Right lobe of liver (tissue), 6 donors: ENCODE measurements around the gene PRKAB2. TPM values are rescaled to one million over a fixed set of nuclear protein-coding genes. Genes with fewer than 3 reads are reported as not detected.

ENCODE experiments used
- ATAC-seq, 4 donors: fragments of 200-7000 bp; cut with Tn5 transposase; one replicate each; pipeline ENCODE4 v1.9.1; 2020; ENCODE audit warnings: mild to moderate bottlenecking in 4 of 4, moderate library complexity in 4 of 4
- DNase-seq, 3 donors: peaks; one replicate each; pipeline ENCODE4 v3.0.0-alpha.2; 2020
- H3K27ac ChIP-seq, 3 donors: fragments of 200-600 bp; one replicate each; pipeline ENCODE4 v1.8.0; 2022
- H3K27me3 ChIP-seq, 2 donors: fragments of 200-600 bp; one replicate each; pipeline ENCODE4 v1.8.0; 2022
- H3K36me3 ChIP-seq, 4 donors: fragments of 200-600 bp; sonication (generic) in 1 of 4; one replicate each; pipeline versions ENCODE4 v1.5.1 to v1.8.0; 2017 to 2022; ENCODE audit warnings: control low read depth in 1 of 4
- H3K4me1 ChIP-seq, 4 donors: fragments of 200-600 bp; sonication (generic) in 1 of 4; one replicate each; pipeline versions ENCODE4 v1.5.1 to v1.8.0; 2017 to 2022; ENCODE audit warnings: control low read depth in 1 of 4
- H3K4me3 ChIP-seq, 3 donors: fragments of 200-600 bp; one replicate each; pipeline ENCODE4 v1.8.0; 2022
- H3K9me3 ChIP-seq, 4 donors: fragments of 200-600 bp; sonication (generic) in 1 of 4; one replicate each; pipeline versions ENCODE4 v1.5.1 to v1.8.0; 2017 to 2022; ENCODE audit warnings: control low read depth in 1 of 4
- CTCF ChIP-seq, 4 donors: fragments of 200-600 bp in 3 of 4; fragments of 450-650 bp in 1 of 4; IDR thresholded peaks; one replicate each; pipeline versions ENCODE4 v1.5.1 to v1.8.0; 2016 to 2022; ENCODE audit warnings: antibody characterized with exemption in 4 of 4, mild to moderate bottlenecking in 2 of 4
- POLR2A ChIP-seq: fragments of 450-650 bp; IDR thresholded peaks from one replicate; pipeline ENCODE4 v1.6.1; 2017; ENCODE audit warnings: antibody characterized with exemption, mild to moderate bottlenecking
- WGBS: methylation state at CpG from one replicate; pipeline ENCODE4 v1.1.6; 2018; ENCODE audit warnings: low coverage, low lambda C conversion rate; ENCODE audit not compliant: insufficient coverage; ENCODE audit errors: missing lambda C conversion rate; 5-methylcytosine and 5-hydroxymethylcytosine counted together
- intact Hi-C, 2 donors: fragments of 100-400 bp; cut with DNase I; formaldehyde crosslinking; loops; one replicate each; pipeline versions ENCODE4 v1.11.2 to v1.14.1; 2022
- long read RNA-seq: library from polyadenylated mRNA; unstranded; transcript quantifications from one replicate; pipeline ENCODE4 v2.0.0, GENCODE V29; 2019
- total RNA-seq, 6 experiments: library from RNA; depleted of rRNA in 2 of 6; stranded (reverse); fragments of >200 nt in 2 of 6; fragmentation: NEBNext Ultra II Directional in 3 of 6; extraction: Animal tissue kit (Norgen Biotek cat#: 25700) in 3 of 6; gene quantifications; one replicate each; pipeline versions ENCODE4 v1.1.0 to v1.2.4, GENCODE V29; 2016 to 2023
- donor health status: DM: no; HTN: yes; CAD: no.
- donor health status: DM: no; HTN: no; CAD: no.
- donor health status: DM: no; HTN: no; CAD: no.
- donor health status: DM: no; HTN: yes; CAD: no.
- donor health status: DM: no; HTN: yes; CAD: no.

PRKAB2 gene
- 10 to 100 TPM; 10.8 to 54.0 (median 25.9) TPM for total RNA-seq
- long read RNA-seq, partial matches to known transcripts = 3 of 4 reads
- long read RNA-seq, other reads (novel, unspliced or antisense) = 1 of 4 reads

GRCh38 chr1:147172168-147173016, at the start of gene PRKAB2:
TSS of gene PRKAB2 (minus strand) at chr1:147172470. CDS start at chr1:147172144, 326 bp downstream.
- Histone ChIP-seq H3K4me1 (peaks cover 0 to 27% (median 3%) of the 10 kb centered on the region in 4 donors), H3K27me3 (no peaks in the 10 kb centered on the region), H3K4me3 (peak within 1 kb of the TSS; percentile 82 to 91 (median 86)), H3K36me3 (peaks cover 0 to under 1% (median 0%) of the 10 kb centered on the region in 4 donors), H3K27ac (peak within 1 kb of the TSS; percentile 91 to 93 (median 92)), H3K9me3 (no peaks in the 10 kb centered on the region)
- ATAC-seq = peak; percentile 86 to 94 (median 90)
- intact Hi-C loops = loop anchor here in 1 of 2 donors (5.0 kb wide), 1 partner anchor 65 kb away; no protein-coding TSS in a partner anchor
- TF ChIP-seq POLR2A = peak; percentile 78
- peak; percentile 97 to 99 (median 98) for TF ChIP-seq CTCF (IDR thresholded peaks at IDR 0.05)
- 0% methylated on average over 12 of the region's 72 CpGs for WGBS
- peak; percentile 96 to 97 (median 96) for DNase-seq

GRCh38 chr1:147218606-147219005, 46.3 kb upstream of the PRKAB2 start:
- intact Hi-C loops = no loop called here
- H3K4me3 ChIP-seq = no peak overlapping the region
- H3K27ac ChIP-seq = no peak overlapping the region
- peaks cover 0 to 66% (median 19%) of the 10 kb centered on the region in 4 donors for H3K36me3 ChIP-seq
- H3K27me3 ChIP-seq = no peaks in the 10 kb centered on the region
- ATAC-seq (no peak), DNase-seq (no peak)
- peaks cover 0 to 71% (median 20%) of the 10 kb centered on the region in 4 donors for H3K4me1 ChIP-seq
- WGBS = 22% methylated on average over 3 of the region's 3 CpGs
- no peaks in the 10 kb centered on the region for H3K9me3 ChIP-seq
- TF ChIP-seq CTCF (IDR thresholded peaks at IDR 0.05) (no peak), POLR2A (no peak)

GRCh38 chr1:147217141-147217540, 44.9 kb upstream of the PRKAB2 start:
- Histone ChIP-seq H3K4me1 (peaks cover 0 to 72% (median 24%) of the 10 kb centered on the region in 4 donors), H3K27ac (peak overlapping the region in 1 of 3 donors; percentile 1), H3K4me3 (no peak overlapping the region), H3K36me3 (peaks cover 0 to 66% (median 20%) of the 10 kb centered on the region in 4 donors), H3K27me3 (no peaks in the 10 kb centered on the region), H3K9me3 (no peaks in the 10 kb centered on the region)
- DNase-seq = no peak
- TF ChIP-seq POLR2A = no peak
- TF ChIP-seq CTCF (IDR thresholded peaks at IDR 0.05) = no peak
- intact Hi-C loops = no loop called here
- ATAC-seq = no peak
- WGBS = 90% methylated on average over 7 of the region's 7 CpGs

GRCh38 chr1:147216124-147216523, 43.9 kb upstream of the PRKAB2 start:
- H3K4me3 ChIP-seq = no peak overlapping the region
- TF ChIP-seq POLR2A = no peak
- TF ChIP-seq CTCF (IDR thresholded peaks at IDR 0.05) = no peak
- WGBS = 89% methylated on average over 2 of the region's 3 CpGs
- DNase-seq (no peak), ATAC-seq (peak in 2 of 4 donors; percentile 2 to 6)
- H3K9me3 ChIP-seq = no peaks in the 10 kb centered on the region
- H3K4me1 ChIP-seq = peaks cover 0 to 73% (median 27%) of the 10 kb centered on the region in 4 donors
- H3K27me3 ChIP-seq = no peaks in the 10 kb centered on the region
- H3K36me3 ChIP-seq = peaks cover 0 to 66% (median 20%) of the 10 kb centered on the region in 4 donors
- intact Hi-C loops = no loop called here
- H3K27ac ChIP-seq = peak overlapping the region in 2 of 3 donors; percentile 28 to 67
